Thymus (tissue), 14 donors: ENCODE results near the gene SLC35B3. TPM values are rescaled to one million over a fixed set of nuclear protein-coding genes. Genes with fewer than 3 reads are reported as not detected.
A peak's percentile ranks its signal among the peaks of the same experiment; 100 is the strongest.

Experiments used
- DNase-seq, 9 donors: peaks; one replicate each; pipeline ENCODE4 v3.0.0-alpha.2; 2013; ENCODE audit warnings: low spot score in 9 of 9, low read depth in 6 of 9, missing footprints in 1 of 9
- H3K27ac ChIP-seq, 2 donors: one replicate each; pipeline ENCODE4 v1.5.1; 2013; ENCODE audit warnings: control low read depth in 1 of 2, low read depth in 1 of 2, low read length in 1 of 2, mild to moderate bottlenecking in 1 of 2, moderate library complexity in 1 of 2
- H3K27me3 ChIP-seq, 2 donors: one replicate each; pipeline ENCODE4 v1.5.1; 2013; ENCODE audit warnings: low read length in 1 of 2; ENCODE audit not compliant: control insufficient read depth in 2 of 2, insufficient read depth in 1 of 2
- H3K36me3 ChIP-seq, 2 donors: one replicate each; pipeline ENCODE4 v1.5.1; 2013; ENCODE audit warnings: low read length in 1 of 2, mild to moderate bottlenecking in 1 of 2, moderate library complexity in 1 of 2; ENCODE audit not compliant: control insufficient read depth in 2 of 2, insufficient read depth in 2 of 2
- H3K4me1 ChIP-seq, 2 donors: one replicate each; pipeline ENCODE4 v1.5.1; 2013; ENCODE audit warnings: low read length in 2 of 2; ENCODE audit not compliant: control insufficient read depth in 2 of 2, insufficient read depth in 2 of 2
- H3K4me3 ChIP-seq, 2 donors: one replicate each; pipeline ENCODE4 v1.5.1; 2013; ENCODE audit warnings: low read length in 2 of 2, control low read depth in 1 of 2, mild to moderate bottlenecking in 1 of 2
- H3K9me3 ChIP-seq, 2 donors: one replicate each; pipeline ENCODE4 v1.5.1; 2013; ENCODE audit warnings: low read length in 1 of 2, mild to moderate bottlenecking in 1 of 2; ENCODE audit not compliant: control insufficient read depth in 2 of 2, insufficient read depth in 1 of 2
- WGBS: extraction: QIAGEN DNeasy Blood & Tissue Kit; methylation state at CpG from one replicate; pipeline ENCODE4 v1.1.7; 2013; 5-methylcytosine and 5-hydroxymethylcytosine counted together
- long read RNA-seq, 10 donors: transcript quantifications; one replicate each; lab custom pipeline, GENCODE V29; 2026
- polyA plus RNA-seq: library from polyadenylated mRNA; stranded (reverse); fragments of 200-250 nt; gene quantifications from one replicate; pipeline ENCODE4 v1.2.3, GENCODE V29; 2013
- total RNA-seq: library from RNA; stranded (reverse); fragments of 120-200 nt; gene quantifications from one replicate; pipeline ENCODE4 v1.2.4, GENCODE V29; 2013
- donor health status: healthy.

The SLC35B3 gene
- total RNA-seq (10.9 TPM), polyA plus RNA-seq (29.8 TPM)
- long read RNA-seq, donor 1: 0 reads
- long read RNA-seq, donor 2: 0 reads
- long read RNA-seq, donor 3, partial matches to known transcripts: 5 of 7 reads
- long read RNA-seq, donor 3, other reads (novel, unspliced or antisense): 0 of 7 reads
- long read RNA-seq, donor 4: 0 reads
- long read RNA-seq, donor 5, partial matches to known transcripts: 0 of 3 reads
- long read RNA-seq, donor 5, other reads (novel, unspliced or antisense): 0 of 3 reads
- long read RNA-seq, donor 6: 0 reads
- long read RNA-seq, donor 7: 0 reads
- long read RNA-seq, donor 8: 0 reads
- long read RNA-seq, donor 9, partial matches to known transcripts: 0 of 2 reads
- long read RNA-seq, donor 9, other reads (novel, unspliced or antisense): 0 of 2 reads
- long read RNA-seq, donor 10, partial matches to known transcripts: 0 of 2 reads
- long read RNA-seq, donor 10, other reads (novel, unspliced or antisense): 0 of 2 reads

DNA sequence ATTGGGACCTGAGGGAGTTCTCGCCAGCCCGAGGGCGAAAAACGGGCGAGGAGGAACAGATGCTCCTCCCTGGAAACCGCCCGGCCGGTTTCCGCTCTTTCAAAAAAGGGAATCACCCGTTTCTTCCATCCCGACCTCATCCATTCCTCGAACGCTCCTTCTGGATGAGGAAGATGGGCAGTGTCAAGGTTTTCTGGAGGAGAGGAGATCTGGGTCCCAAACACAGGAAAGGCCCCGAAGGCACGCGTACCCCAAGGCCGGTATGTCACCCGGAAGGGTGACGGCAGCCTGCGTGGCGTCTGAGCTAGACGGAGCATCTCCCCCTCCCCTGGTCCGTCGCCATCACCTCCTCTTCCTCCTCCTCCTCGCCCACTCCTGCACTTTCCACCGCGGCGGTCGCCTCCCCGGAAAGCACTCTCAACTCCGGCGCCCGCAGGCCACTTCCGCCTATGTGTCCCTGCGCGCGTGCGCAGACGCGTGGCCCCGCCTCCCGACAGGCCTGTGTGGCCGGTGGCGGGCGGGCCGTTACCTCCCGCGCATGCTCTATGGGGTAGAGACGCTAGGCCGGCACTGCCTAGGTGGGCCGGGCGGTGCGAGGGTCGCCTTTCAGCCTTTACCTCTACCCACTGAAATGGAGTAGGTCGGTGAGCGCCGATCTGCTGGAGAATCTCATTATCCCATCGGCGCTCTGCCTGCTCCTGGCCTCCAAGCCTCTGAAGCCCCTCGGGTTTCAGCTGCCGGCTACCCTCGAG is at the start of gene SLC35B3:
SLC35B3 (minus strand) TSS at position 453 of the 752 bp plus-strand sequence.
- Histone ChIP-seq H3K9me3 (peaks cover 0 to 4% of the 10 kb centered on the region in 2 donors), H3K36me3 (no peaks in the 10 kb centered on the region), H3K27me3 (no peaks in the 10 kb centered on the region), H3K27ac (peak within 1 kb of the TSS; percentile 88 to 91), H3K4me3 (peak within 1 kb of the TSS; percentile 59 to 99), H3K4me1 (peaks cover 2 to 8% of the 10 kb centered on the region in 2 donors)
- DNase-seq: peak; percentile 81 to 98 (median 92)
- 2% methylated on average over 62 of the region's 62 CpGs for WGBS

DNA sequence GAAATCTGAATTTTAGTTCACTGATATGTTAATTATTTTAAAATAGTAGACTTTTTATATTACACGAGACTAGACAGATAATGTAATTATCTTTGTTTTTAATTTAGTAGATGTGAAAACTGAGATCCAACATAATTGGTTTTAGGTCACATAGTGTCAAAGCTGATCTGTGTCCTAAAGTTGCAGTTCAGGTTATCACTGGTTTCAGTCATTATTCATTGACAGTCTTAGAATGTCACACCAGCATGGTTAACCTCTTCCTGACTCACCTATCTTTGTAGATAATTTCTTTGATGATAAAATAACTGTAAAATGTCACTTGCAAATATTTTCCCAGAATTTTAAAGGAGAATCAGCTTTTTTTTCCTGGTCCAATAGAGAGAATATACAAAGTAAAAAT is 48.3 kb upstream of the SLC35B3 start:
- Histone ChIP-seq H3K4me1 (no peaks in the 10 kb centered on the region), H3K9me3 (no peaks in the 10 kb centered on the region)
- WGBS: 94% methylated on average over 1 of the region's 1 CpG

DNA sequence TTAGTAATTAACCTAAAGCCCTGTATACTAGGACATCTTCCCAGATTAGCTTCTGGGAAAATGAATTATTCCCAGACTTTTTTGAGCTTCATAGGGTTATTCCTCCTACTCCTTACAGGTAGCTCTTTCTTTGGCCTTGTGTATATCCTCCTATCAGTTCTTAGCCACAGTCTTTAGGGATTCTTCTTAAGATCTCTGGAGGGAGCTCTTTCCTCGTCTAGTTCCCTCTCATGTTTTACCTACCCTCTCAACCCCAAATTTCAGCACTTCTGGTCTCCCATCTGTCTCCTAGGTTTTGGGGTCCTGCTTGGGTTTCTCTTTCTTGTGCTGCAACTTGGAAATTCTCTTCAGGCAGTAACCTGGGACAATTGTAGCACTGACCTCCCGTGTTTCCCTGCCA is 46.4 kb upstream of the SLC35B3 start:
- Histone ChIP-seq H3K27me3 (no peaks in the 10 kb centered on the region), H3K4me3 (no peak overlapping the region), H3K4me1 (no peaks in the 10 kb centered on the region), H3K27ac (no peak overlapping the region), H3K9me3 (no peaks in the 10 kb centered on the region), H3K36me3 (no peaks in the 10 kb centered on the region)
- 75% methylated on average over 2 of the region's 2 CpGs for WGBS
- DNase-seq: peak in 1 of 9 donors; percentile 17

More for the DNA sequence above, 48.3 kb upstream of the SLC35B3 start:
- Histone ChIP-seq H3K36me3 (no peaks in the 10 kb centered on the region), H3K27me3 (no peaks in the 10 kb centered on the region), H3K4me3 (no peak overlapping the region), H3K27ac (no peak overlapping the region)
- no peak for DNase-seq

DNA sequence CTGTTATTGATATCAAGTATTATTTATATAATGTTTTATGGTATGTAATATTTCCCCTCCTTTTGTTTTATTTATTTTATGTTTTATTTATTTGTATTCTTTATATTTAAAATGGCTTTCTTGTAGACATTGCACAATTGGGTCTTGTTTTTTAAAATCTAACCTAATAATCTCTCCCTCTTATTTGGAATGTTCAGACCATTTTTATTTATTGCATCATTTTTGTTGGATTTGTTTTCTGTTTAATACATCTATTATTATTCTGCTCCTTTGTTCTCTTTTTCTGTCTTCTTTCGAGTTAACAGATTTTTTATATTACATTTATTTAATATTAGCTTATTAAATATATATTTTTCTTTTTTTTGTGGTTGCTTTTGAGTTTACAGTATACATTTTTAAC is 43.1 kb upstream of the SLC35B3 start:
- WGBS: 88% methylated on average over 1 of the region's 1 CpG
- H3K27me3 ChIP-seq: no peaks in the 10 kb centered on the region
- no peak overlapping the region for H3K27ac ChIP-seq
- no peak for DNase-seq
- H3K36me3 ChIP-seq: no peaks in the 10 kb centered on the region
- no peaks in the 10 kb centered on the region for H3K4me1 ChIP-seq
- no peak overlapping the region for H3K4me3 ChIP-seq
- H3K9me3 ChIP-seq: no peaks in the 10 kb centered on the region

DNA sequence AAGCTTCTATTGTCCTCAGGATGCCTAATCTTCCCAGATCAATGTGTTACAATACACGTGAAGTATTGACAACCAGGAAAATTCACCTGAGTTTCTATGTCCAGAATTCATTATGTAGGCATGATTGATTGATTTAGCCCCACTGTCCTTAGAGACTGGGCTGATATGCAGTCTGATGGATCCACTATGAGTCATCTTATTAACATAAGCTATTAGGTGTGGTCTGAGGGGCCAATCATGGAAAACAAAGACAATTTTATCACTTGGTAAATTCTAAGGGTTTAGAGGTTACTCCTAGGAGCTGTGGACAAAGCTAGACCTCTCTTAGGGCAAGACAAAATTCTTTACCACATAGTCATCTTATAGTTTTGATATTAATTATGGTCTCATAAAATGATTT is 41.3 kb upstream of the SLC35B3 start:
- no peak overlapping the region for H3K27ac ChIP-seq
- no peaks in the 10 kb centered on the region for H3K36me3 ChIP-seq
- H3K4me3 ChIP-seq: no peak overlapping the region
- H3K4me1 ChIP-seq: no peaks in the 10 kb centered on the region
- H3K27me3 ChIP-seq: no peaks in the 10 kb centered on the region
- DNase-seq: no peak
- no peaks in the 10 kb centered on the region for H3K9me3 ChIP-seq
- 91% methylated on average over 1 of the region's 1 CpG for whole genome bisulfite sequencing

DNA sequence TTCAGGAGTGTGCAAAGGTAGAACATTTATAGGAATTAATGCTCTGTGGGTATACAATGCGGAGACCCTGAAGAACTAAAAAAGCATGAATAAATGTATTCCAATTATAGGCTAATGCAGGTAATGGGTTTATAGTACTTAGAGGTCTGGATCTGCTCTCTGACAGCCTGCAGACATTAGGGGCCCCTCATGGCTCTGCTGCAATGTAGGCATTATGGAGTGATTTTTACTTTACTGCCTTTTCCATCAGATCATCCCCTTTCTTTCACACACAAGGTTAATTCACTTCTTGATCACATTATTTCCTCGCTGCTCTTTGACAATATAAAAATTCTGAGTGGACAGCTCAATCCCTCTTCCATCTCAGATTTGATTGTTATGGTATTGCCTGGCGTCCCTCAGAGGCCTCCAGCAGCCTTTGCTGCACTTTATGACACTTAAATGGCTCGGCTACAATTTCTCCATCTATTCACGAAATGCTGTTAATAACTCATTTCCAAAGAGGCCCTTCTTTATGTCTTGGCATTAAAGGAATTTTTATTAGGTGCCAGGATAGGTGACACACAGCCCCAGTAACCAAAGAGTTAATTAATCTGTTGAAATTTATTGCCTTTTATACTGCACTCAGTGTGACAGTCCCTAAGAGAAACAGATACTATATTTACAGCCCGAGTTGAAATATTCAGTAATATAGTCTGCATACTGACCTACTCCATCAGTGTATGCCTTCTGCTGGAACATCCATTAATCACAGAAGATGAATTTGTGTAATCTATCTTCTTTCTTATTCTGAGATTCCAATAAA is 33.4 kb upstream of the SLC35B3 start:
- Histone ChIP-seq H3K27me3 (no peaks in the 10 kb centered on the region), H3K27ac (no peak overlapping the region), H3K36me3 (no peaks in the 10 kb centered on the region), H3K4me3 (no peak overlapping the region), H3K9me3 (no peaks in the 10 kb centered on the region), H3K4me1 (no peaks in the 10 kb centered on the region)
- DNase-seq: no peak
- 92% methylated on average over 6 of the region's 6 CpGs for WGBS

DNA sequence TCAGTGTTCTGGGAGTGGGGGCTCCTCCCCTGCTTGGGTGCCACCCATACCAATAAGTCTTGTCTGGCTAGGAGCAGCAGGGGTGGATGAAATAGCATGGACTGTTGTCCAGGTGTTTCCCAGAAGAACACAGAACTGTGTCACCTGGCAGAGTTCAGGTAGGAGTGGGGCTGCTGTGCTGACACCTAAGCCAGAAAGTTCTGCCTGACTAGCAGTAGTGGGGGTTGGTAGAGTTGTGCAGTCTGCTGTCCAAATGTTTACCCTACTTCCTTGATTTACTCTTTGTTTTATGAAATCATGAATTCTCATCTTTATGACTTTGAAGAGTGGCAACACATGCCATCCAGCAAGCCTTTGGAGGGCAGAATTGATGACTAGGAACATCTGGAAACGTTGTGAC is 27.3 kb upstream of the SLC35B3 start:
- Histone ChIP-seq H3K4me3 (no peak overlapping the region), H3K27me3 (no peaks in the 10 kb centered on the region), H3K36me3 (no peaks in the 10 kb centered on the region), H3K4me1 (no peaks in the 10 kb centered on the region), H3K9me3 (no peaks in the 10 kb centered on the region), H3K27ac (no peak overlapping the region)
- WGBS: 73% methylated on average over 1 of the region's 1 CpG
- DNase-seq: no peak

DNA sequence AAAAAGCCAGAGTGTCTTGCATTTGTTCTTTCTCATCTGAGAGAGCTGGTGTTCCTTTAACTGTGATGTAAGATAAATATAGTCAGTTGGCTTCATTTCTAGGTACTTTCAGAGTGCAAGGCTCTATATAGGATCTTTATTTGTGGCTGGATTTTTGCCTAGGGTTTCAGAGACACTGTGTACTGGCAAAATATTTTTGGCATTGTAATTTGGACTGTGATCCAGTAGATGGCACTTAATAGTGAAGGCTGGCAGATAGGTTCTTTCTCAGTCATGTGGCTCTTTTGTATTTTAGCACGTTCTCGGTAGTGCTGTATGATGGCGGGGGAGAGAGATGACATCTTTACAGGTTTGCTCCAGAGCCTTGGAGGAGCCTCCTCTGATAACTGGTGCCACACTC is 26.8 kb upstream of the SLC35B3 start:
- DNase-seq: no peak
- H3K36me3 ChIP-seq: no peaks in the 10 kb centered on the region
- H3K27ac ChIP-seq: no peak overlapping the region
- H3K4me1 ChIP-seq: no peaks in the 10 kb centered on the region
- 96% methylated on average over 3 of the region's 3 CpGs for WGBS
- no peaks in the 10 kb centered on the region for H3K9me3 ChIP-seq
- no peaks in the 10 kb centered on the region for H3K27me3 ChIP-seq
- H3K4me3 ChIP-seq: no peak overlapping the region
